Dendritic cell treated with granulocyte-macrophage colony-stimulating factor and Interleukin-4, amounts not matched to agents 40 ng/mL and 50 ng/mL, for 4 days (primary cell): ENCODE measurements around the gene ATP8A2.

Experiments used
- H3K27ac Mint-ChIP-seq: one replicate; pipeline ENCODE4 v1.8.0; 2022; ENCODE audit warnings: mild to moderate bottlenecking, mixed read lengths
- H3K27me3 Mint-ChIP-seq: one replicate; pipeline ENCODE4 v1.8.0; 2022; ENCODE audit warnings: mild to moderate bottlenecking, mixed read lengths
- H3K36me3 Mint-ChIP-seq: one replicate; pipeline ENCODE4 v1.8.0; 2022; ENCODE audit warnings: low read depth, mixed read lengths
- H3K4me1 Mint-ChIP-seq: one replicate; pipeline ENCODE4 v1.8.0; 2022; ENCODE audit warnings: low read depth, mixed read lengths
- H3K4me3 Mint-ChIP-seq: one replicate; pipeline ENCODE4 v1.8.0; 2022; ENCODE audit warnings: mild to moderate bottlenecking, moderate library complexity, mixed read lengths
- H3K9me3 Mint-ChIP-seq: one replicate; pipeline ENCODE4 v1.8.0; 2022; ENCODE audit warnings: mixed read lengths
- intact Hi-C: fragments of 100-400 bp; cut with micrococcal nuclease; formaldehyde crosslinking; loops from one replicate; pipeline ENCODE4 v1.15.0; 2022

Gene ATP8A2

DNA sequence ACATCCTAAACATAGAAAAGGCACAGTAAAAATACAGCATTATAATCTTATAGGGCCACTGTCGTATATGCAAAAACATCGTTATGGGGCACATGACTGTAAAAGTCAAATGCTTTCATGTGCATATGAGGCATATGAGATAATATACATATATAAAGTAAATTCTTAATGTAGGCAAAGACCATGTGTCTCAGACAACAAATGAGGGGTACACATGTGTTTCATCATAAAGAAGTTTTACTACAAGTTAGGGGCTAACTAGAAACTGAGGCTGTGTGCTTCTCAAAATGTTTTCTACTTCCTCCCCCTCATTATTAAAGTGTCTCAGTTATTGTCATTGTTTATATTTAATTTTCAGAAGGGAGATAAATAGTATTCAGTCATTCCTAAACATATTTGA is 370.4 kb downstream of the ATP8A2 start:
- no peaks in the 10 kb centered on the region for H3K36me3 Mint-ChIP-seq
- no peaks in the 10 kb centered on the region for H3K9me3 Mint-ChIP-seq
- H3K4me3 Mint-ChIP-seq: no peak overlapping the region
- H3K4me1 Mint-ChIP-seq: no peaks in the 10 kb centered on the region
- no peak overlapping the region for H3K27ac Mint-ChIP-seq
- intact Hi-C loops: no loop called here
- no peaks in the 10 kb centered on the region for H3K27me3 Mint-ChIP-seq

DNA sequence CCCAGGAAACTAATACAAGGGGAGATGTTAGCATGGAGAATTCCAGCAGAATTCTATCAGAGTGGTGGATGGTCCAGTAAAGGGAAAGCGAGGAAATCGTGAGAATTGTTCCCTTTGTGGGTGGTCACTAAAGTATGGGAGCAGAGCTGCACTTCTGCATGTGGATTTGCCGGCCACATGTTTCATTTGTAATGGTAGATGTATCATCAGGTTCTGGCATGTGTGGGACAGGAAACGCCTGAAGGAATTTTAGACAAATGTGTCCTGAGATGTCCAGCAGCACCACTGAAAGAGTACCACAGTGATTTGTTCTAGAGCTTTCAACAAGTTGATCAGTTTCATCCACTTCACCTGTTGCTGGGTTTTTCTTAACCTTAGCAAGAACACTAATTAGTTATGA is 371.6 kb downstream of the ATP8A2 start:
- intact Hi-C loops: no loop called here
- no peaks in the 10 kb centered on the region for H3K4me1 Mint-ChIP-seq
- H3K27me3 Mint-ChIP-seq: peaks cover 2% of the 10 kb centered on the region
- H3K4me3 Mint-ChIP-seq: no peak overlapping the region
- H3K9me3 Mint-ChIP-seq: no peaks in the 10 kb centered on the region
- H3K36me3 Mint-ChIP-seq: no peaks in the 10 kb centered on the region
- H3K27ac Mint-ChIP-seq: no peak overlapping the region

DNA sequence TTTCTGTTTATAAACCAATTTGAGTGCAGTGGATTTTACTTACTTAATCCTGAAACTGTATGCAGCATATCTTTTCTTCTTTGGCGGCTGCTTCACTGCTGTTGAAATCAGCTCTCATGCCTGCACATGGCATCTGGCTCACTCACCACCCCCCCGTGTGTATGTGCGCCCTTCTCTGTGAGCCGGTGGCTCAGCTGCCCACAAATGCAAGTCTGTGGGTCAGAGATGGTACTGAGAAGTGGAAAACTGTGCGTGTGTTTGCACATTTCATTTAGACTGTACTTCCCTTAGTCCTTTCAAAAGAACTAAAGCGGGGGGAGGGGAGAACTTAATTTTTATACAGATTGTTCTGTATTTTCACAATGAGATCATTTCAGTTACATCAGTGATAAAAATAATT is 372.4 kb downstream of the ATP8A2 start:
- intact Hi-C loops: no loop called here
- Mint-ChIP-seq H3K9me3 (no peaks in the 10 kb centered on the region), H3K27ac (no peak overlapping the region), H3K36me3 (no peaks in the 10 kb centered on the region), H3K4me3 (no peak overlapping the region), H3K27me3 (peaks cover 2% of the 10 kb centered on the region), H3K4me1 (no peaks in the 10 kb centered on the region)

DNA sequence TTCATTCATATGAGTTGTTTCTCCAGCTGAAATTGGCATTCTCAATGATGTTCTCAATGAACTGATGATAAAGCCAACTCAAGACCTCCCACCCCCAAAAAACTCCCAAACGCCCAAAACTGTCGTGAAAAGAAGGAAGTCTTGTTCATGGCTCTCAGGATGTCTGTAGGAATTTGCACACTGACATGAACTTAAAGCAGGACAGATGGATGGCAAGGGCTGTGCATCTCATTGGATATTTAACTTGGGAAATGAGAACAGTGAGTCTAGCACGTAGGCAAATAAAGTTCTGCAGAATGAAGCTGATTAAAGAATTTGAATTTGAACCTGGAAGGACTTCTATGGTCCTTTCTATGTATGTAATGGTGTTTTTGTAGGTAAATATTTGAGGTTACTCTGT is 374.4 kb downstream of the ATP8A2 start:
- Mint-ChIP-seq H3K9me3 (no peaks in the 10 kb centered on the region), H3K27ac (no peak overlapping the region)
- intact Hi-C loops: no loop called here

DNA sequence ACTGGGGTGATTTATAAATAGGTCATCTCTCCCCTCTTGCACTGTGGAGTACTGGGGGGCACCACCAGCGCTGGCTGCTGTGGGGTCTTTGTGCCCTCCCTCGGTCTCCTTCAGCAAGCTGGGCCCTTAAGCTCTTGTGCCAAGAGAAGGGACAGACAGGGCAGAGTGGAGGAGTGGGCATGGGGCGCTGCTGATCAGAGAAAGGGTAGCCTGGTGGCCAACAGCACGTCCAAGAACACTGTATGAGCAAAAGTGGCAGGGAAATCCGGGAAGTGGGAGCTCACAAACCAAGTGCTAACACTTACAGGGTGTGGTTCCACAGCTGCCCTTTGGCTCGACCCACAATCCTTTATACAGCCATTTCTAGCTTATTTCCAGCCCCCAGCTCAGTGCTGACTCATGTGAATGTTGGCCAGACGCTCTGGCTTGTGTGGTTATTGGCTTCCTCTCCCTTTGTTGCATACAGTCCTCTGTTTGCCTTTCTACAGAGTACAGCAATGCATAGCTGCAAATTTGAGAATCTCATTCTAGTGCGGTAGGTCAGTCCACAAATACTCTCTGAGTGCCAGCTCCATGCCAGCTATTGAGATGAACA is 381.3 kb downstream of the ATP8A2 start:
- intact Hi-C loops: no loop called here
- Mint-ChIP-seq H3K27ac (no peak overlapping the region), H3K4me3 (no peak overlapping the region), H3K4me1 (peaks cover 7% of the 10 kb centered on the region), H3K9me3 (no peaks in the 10 kb centered on the region), H3K27me3 (peaks cover 1% of the 10 kb centered on the region), H3K36me3 (no peaks in the 10 kb centered on the region)

More for the DNA sequence above, 374.4 kb downstream of the ATP8A2 start:
- H3K27me3 Mint-ChIP-seq: peaks cover 2% of the 10 kb centered on the region
- no peaks in the 10 kb centered on the region for H3K4me1 Mint-ChIP-seq
- no peaks in the 10 kb centered on the region for H3K36me3 Mint-ChIP-seq
- H3K4me3 Mint-ChIP-seq: no peak overlapping the region

DNA sequence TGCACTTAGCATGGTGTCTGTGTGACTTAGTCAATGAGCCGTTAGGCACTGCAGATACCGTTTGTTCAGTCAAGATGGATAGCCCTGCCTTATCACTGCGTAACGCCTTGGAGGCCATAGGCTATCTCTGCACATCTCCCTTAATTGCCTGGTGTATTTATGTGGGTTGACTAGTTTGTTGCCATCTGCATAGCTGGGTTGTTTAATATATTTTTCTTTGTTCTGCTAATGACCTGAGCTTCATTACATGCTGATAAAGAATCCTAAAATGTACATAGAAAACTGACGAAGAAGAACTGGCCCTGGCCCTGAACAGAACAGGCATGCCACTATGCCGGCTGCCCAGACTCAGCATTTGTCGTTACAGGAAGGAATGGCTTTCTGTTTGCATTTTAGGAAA is 382.2 kb downstream of the ATP8A2 start:
- peaks cover 1% of the 10 kb centered on the region for H3K27me3 Mint-ChIP-seq
- H3K4me1 Mint-ChIP-seq: peaks cover 7% of the 10 kb centered on the region
- no peak overlapping the region for H3K4me3 Mint-ChIP-seq
- intact Hi-C loops: no loop called here
- H3K27ac Mint-ChIP-seq: no peak overlapping the region
- H3K36me3 Mint-ChIP-seq: no peaks in the 10 kb centered on the region
- H3K9me3 Mint-ChIP-seq: no peaks in the 10 kb centered on the region

DNA sequence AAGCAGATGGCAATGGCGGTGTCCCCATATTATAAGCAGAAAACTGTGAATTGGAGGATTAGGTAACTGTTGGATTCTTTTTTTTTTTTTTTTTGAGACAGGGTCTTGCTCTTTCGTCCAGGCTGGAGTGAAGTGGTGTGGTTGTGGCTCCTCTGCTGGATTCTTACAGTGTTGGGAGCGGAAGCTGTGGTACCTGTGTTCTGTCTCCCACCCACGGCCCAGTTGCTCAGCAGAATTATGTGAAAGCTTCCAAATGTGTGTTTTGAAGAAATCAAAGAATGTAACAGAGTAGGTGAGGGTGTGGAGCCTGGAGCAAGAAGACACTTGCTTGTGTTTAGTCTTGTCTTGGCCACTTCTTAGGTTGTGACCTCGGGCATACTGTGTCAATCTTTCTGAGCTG is 384.5 kb downstream of the ATP8A2 start:
- intact Hi-C loops: no loop called here
- H3K27ac Mint-ChIP-seq: no peak overlapping the region
- H3K4me3 Mint-ChIP-seq: no peak overlapping the region
- H3K36me3 Mint-ChIP-seq: no peaks in the 10 kb centered on the region
- no peaks in the 10 kb centered on the region for H3K9me3 Mint-ChIP-seq
- peaks cover 7% of the 10 kb centered on the region for H3K4me1 Mint-ChIP-seq
- peaks cover 1% of the 10 kb centered on the region for H3K27me3 Mint-ChIP-seq

DNA sequence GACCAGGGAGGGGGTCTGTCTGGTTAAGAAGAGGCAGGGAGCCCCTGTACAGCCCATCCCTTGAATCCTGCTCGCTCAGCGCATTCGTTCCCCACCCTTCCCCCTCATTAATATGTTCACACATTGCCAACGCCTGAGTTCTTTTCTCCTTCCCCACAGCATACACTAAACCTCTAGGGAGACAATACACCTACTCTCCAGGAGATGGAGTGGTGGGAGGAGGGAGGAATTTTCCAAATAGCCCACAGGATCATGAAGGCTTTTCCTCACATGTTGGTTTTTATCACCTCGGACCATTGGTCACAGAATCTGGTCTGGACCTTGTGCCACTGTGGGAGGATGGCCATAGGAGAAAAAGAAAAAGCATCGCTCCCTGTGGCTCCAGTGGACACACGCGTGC is 385.1 kb downstream of the ATP8A2 start:
- H3K4me3 Mint-ChIP-seq: no peak overlapping the region
- H3K4me1 Mint-ChIP-seq: peaks cover 7% of the 10 kb centered on the region
- peaks cover 1% of the 10 kb centered on the region for H3K27me3 Mint-ChIP-seq
- intact Hi-C loops: no loop called here
- H3K27ac Mint-ChIP-seq: no peak overlapping the region
- H3K36me3 Mint-ChIP-seq: no peaks in the 10 kb centered on the region
- H3K9me3 Mint-ChIP-seq: no peaks in the 10 kb centered on the region

DNA sequence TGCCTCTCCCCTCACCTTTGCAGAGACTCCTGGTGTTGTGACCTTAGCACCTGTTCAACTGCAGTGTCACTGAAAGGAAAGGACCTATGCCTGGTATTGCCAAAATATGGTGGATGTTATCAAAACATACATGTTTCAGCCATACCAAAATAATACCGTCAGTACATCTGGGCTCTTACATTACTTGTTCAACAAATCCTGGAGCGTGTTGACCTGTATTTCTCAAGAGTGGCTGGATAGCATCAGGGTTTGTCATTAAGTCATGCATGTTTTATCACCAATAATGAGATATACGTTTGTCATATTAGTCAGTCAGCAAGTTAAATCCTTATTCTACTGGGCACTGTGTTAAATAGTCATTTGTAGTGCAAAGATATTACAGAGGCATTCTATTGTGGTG is 389.3 kb downstream of the ATP8A2 start:
- Mint-ChIP-seq H3K4me1 (no peaks in the 10 kb centered on the region), H3K27ac (no peak overlapping the region), H3K9me3 (no peaks in the 10 kb centered on the region), H3K27me3 (no peaks in the 10 kb centered on the region), H3K36me3 (no peaks in the 10 kb centered on the region), H3K4me3 (no peak overlapping the region)
- intact Hi-C loops: no loop called here

DNA sequence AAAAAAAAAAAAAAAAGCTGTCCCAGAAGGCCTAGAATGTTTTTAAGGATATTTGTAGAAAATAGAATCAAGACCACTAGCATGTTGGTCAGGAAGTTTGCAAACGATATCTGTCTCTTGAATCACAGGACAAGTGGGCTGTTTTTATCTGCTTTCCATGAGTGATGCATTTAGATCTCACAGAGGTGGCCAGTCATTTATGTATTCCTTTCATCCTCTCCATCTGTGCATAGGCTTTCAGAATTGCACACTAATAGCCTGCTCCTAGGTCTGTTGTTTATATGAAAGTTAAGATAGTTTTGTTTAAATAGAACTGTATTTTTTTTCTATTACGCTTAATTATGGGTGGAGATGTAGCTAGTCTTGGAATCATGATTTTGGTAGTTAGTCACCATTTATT is 390.5 kb downstream of the ATP8A2 start:
- Mint-ChIP-seq H3K9me3 (no peaks in the 10 kb centered on the region), H3K27me3 (no peaks in the 10 kb centered on the region), H3K36me3 (no peaks in the 10 kb centered on the region), H3K27ac (no peak overlapping the region), H3K4me1 (no peaks in the 10 kb centered on the region), H3K4me3 (no peak overlapping the region)
- intact Hi-C loops: no loop called here

DNA sequence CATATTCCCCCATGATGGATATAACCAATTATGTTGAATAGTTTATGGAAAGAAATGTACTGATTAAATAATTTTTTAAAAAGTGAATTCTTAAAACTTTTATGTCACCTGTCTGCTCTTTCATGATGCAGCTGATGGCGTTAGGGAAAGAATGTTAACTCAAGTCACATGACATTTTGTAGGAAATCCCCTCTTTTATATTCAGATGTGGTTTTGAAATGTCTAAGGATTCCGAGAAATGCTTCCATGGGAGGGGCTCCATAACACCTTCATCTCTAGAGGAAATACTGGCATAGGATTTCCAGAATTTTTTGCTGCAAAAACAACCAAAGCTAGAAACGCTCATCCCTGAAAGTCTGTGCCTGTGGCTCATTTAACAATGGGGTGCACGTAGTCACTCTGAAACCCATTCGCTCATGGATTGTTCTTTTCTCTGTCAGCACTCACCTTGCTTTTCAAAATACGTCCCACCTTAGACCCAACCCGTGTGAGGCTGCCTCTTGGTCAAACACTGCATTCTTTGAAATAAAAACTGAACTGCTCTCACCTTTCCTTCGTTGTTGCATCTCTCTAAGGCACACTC is 391.1 kb downstream of the ATP8A2 start:
- H3K27ac Mint-ChIP-seq: no peak overlapping the region
- H3K9me3 Mint-ChIP-seq: no peaks in the 10 kb centered on the region
- no peak overlapping the region for H3K4me3 Mint-ChIP-seq
- no peaks in the 10 kb centered on the region for H3K27me3 Mint-ChIP-seq
- no peaks in the 10 kb centered on the region for H3K4me1 Mint-ChIP-seq
- H3K36me3 Mint-ChIP-seq: no peaks in the 10 kb centered on the region
- intact Hi-C loops: no loop called here

DNA sequence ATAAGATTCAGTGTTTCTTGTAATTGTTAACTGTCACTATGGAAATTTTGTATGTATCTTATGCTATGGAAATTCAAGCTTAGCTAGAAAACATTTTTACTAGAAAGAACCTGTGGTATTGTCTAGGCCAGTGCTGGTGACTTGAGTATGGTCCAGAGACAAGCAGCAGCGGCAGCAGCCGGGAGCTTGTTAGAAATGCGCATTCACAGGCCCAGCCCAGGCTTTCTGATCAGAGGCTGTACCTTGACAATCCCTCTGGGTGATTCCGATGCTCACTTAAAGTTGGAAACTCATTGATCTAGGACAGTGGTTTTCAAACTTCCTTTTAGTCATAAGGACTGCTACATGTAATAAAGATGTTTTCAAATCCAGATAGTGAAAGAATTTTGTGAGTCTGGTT is 392.6 kb downstream of the ATP8A2 start:
- Mint-ChIP-seq H3K27ac (no peak overlapping the region), H3K9me3 (no peaks in the 10 kb centered on the region), H3K27me3 (no peaks in the 10 kb centered on the region), H3K4me3 (no peak overlapping the region), H3K36me3 (no peaks in the 10 kb centered on the region), H3K4me1 (no peaks in the 10 kb centered on the region)
- intact Hi-C loops: no loop called here

DNA sequence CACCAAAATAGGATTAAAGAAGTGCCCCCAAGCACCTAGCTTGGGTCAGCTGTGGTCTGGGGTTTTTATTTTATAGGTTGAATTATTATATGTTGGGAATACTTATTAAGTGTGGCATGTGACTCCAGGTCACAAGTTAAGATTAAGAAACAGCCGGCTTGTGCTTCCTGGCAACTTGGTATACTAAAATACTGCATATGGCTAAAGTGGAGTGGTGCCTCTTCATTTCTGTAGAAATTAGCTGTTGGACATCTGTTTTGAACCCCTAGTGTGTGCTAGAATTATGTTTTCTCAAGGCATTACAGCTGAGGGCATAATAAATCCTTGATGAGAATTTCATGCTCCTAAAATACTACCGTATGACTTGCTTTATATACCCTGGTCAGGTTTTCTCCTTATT is 393.5 kb downstream of the ATP8A2 start:
- intact Hi-C loops: no loop called here
- H3K27ac Mint-ChIP-seq: no peak overlapping the region
- H3K4me1 Mint-ChIP-seq: no peaks in the 10 kb centered on the region

DNA sequence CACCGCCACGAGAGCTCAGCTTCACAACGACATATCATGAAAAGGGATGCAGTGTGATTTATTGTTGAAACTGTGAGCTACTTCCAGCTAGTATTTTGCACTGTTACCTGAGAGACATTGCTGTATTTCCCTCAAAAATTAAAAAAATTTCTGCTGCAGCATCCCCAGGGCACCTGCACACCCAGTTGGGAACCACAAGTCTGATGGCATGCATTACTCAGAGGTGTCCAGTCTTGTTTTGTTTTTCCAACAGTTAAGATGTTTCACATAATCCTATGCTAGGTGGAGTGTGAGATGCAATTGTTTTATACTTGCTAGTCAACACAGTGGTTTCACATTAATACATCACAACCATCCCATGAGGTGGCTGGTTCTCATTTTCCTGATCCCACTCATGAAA is 394.8 kb downstream of the ATP8A2 start:
- no peak overlapping the region for H3K4me3 Mint-ChIP-seq
- no peaks in the 10 kb centered on the region for H3K4me1 Mint-ChIP-seq
- H3K27ac Mint-ChIP-seq: no peak overlapping the region
- no peaks in the 10 kb centered on the region for H3K36me3 Mint-ChIP-seq
- no peaks in the 10 kb centered on the region for H3K9me3 Mint-ChIP-seq
- H3K27me3 Mint-ChIP-seq: no peaks in the 10 kb centered on the region
- intact Hi-C loops: no loop called here

More for the DNA sequence above, 393.5 kb downstream of the ATP8A2 start:
- no peaks in the 10 kb centered on the region for H3K27me3 Mint-ChIP-seq
- H3K36me3 Mint-ChIP-seq: no peaks in the 10 kb centered on the region
- no peaks in the 10 kb centered on the region for H3K9me3 Mint-ChIP-seq
- H3K4me3 Mint-ChIP-seq: no peak overlapping the region

DNA sequence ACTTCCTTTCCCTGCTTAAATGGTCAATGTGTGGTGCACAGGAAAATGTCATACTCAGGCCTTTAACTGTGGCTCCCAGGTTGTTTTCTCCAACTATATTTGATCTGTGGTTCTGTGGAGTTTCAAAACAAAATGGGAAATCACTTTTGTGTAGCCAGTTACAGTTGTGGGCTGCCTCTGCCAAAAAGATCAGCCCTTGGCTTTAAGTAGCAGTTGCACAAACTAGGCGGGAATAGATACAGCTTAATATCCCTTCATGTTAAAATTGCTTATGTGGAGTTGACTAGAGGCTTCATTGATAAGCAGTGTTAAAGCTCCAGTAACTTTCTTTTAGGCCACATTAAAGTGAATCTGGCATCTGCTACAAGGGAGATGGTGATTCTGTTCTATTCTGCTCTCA is 395.2 kb downstream of the ATP8A2 start:
- Mint-ChIP-seq H3K27me3 (no peaks in the 10 kb centered on the region), H3K4me3 (no peak overlapping the region), H3K4me1 (no peaks in the 10 kb centered on the region), H3K27ac (no peak overlapping the region), H3K36me3 (no peaks in the 10 kb centered on the region), H3K9me3 (no peaks in the 10 kb centered on the region)
- intact Hi-C loops: no loop called here
